Activated CD4-positive, CD25-positive, alpha-beta regulatory T cell (primary cell): ENCODE measurements around the gene ZNF423.

ENCODE experiments used
- DNase-seq, 4 experiments: peaks; one replicate each; lab custom pipeline; 2025; lab: John Stamatoyannopoulos, UW

ZNF423 gene

DNA sequence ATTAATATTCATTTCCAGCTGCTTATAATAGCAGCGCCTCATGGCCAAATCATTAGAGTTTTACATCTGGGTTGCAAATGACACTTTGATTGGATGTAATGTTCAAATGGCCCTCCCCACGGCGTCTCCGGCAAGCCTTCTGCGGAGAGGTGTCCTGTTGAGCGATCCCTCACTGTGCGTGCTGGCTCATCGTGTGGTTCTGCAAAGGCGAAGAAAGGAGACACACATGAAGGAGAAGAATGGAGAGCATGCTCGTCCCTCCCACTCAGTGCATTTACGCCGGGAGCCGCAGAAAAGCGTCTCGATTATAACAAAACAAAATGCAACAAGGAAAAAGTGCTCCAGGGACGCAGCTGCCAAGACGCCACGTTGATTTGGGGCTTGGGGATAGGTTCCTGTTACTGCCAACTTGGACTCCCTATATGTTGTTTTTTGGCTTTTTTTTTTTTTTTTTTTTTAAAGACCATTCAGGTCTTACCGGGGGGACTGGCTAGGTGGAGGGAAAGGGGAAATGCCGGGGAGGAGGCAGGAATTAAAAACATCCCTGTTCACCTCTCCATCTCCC is 364.7 kb downstream of the ZNF423 start:
- no peak for DNase-seq

DNA sequence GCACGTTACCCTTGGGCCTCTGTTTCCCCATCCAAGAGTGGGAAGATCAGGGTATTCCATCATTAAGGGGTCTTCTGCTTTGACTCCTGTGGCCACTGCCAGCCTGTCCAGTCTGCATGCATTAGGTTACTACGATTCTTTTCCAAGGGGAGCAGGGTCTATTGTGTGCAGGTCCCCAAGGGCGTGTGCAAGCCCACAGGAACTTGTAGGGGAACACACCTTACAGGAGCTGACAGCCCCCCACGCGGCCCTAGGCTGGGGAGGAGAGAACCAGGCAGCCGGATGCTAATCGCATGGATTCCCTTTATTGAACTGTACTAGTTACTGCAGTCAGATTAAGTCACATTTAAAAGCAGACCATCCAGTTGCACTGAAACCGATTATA is 365.6 kb downstream of the ZNF423 start:
- DNase-seq: no peak

DNA sequence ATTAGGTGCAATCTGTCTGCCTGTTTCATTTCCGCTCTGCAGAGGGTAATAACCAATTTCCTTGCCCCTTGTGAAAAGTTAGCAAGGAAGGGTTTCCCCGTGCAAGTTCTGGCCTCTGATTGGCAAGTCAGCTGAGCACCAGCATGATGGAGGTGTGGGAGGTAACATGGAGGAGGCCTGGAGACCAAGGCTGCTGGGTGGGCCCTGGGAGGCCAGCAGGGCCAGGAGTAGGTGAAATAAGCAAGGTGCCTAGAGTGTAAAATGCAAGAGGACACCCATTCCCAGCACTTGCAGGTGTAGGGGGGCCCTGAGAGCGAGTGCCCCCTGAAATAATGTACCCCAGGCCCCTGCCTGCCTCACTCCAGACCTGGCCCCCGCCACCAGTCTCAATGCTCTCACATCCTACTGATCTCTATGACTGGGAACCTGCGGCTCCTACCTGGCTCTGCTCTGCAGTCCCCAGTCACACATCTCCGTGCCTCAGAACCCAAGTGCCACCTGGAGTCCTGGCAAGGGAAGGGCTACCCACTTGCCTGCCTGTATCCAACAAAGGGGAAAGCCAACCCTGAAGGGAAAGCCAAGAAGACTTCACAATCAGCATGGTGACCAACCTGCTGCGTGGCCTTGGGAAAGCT is 366.1 kb downstream of the ZNF423 start:
- DNase-seq: no peak

DNA sequence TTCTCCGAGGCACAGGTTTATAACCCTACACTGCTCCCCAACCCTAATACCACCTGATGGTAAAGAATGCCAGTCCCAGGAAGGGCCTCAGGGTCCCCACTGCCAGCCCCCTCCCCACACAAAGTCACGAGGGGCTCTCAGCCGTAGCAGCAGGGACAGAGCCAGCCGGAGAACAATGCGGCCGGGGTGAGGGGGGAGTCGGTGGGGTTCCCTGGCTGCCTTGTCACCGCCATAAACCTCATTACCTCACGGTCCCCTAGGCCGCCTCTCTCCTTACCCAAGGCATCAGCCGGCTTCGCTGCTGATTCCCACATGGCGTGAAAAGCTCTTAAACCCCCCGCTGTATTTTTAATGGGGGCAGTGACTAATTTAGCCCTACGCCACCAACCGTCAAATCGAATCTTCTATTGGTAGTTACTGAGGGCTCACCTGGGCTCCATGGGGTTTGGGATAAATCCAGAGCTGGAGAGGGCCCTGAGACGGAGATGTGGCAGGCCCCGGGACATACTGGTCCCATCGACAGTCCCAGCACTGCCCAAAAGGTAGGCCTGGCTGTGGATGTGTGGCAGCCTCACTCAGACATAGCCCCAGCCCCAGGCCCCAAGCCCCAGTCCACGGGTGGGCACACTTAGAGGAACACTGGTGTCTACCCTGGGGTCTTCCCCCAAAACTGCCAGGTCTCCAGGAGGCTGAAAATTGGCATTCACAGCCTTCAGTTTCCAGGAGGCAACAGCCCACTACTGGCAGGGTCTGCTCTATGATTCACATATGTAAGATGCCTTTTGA is 367.0 kb downstream of the ZNF423 start:
- no peak for DNase-seq

DNA sequence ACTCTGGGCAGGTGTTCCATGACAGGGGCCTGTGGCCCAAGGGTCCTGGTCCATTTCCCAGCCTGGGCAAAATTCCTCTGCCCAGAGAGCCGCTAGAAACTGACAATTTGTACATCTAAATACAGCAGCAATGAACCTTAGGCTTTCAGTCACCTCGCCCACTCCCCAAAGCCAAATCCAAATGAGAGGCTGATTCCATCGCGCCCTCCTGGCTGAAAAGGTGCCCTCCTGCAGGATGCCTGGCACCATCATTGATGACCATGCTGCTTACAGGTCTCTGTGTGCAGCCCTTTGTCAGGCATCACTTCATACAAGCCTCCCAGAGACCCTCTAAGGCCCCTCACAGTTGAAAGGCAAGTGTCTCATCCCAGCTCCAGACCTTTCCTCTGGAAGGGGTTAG is 367.6 kb downstream of the ZNF423 start:
- no peak for DNase-seq

DNA sequence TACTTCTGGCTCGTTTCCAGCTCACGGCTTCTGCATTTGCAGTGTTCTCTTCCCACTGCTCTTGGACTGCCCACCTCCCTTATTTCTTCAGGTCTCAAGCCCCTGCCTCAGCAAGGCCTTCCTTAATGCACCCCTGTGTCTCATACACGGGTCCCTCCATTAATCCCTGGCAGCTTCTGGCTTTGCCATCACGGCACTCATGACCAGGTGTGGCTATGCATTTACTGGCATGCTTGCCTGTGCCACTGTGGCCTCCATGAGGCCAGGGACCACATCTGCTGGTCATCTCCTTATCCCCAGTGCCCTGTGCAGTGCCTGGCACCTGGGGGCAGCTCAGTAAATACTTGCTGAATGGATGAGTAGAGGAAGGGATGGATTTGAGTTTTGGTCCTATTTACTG is 368.2 kb downstream of the ZNF423 start:
- no peak for DNase-seq

DNA sequence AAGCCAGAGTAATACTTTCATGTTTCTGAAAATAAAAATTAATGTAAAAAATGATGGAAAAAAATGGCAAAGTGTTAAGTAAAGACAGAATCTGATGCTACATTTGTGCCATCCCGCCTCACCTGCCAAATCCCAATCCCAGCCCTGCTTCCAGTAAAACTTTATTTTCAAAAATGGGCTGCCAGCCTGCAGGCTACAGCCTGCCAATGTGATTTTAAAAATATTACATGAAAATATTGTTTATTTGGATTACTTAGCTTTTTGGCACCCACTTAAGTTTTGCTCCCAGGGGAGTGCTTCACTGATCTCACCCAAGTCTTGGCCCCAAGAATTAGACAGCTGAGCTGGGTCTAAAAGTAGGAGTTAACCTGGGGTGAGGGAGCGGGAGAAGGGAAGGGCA is 369.5 kb downstream of the ZNF423 start:
- DNase-seq: no peak

DNA sequence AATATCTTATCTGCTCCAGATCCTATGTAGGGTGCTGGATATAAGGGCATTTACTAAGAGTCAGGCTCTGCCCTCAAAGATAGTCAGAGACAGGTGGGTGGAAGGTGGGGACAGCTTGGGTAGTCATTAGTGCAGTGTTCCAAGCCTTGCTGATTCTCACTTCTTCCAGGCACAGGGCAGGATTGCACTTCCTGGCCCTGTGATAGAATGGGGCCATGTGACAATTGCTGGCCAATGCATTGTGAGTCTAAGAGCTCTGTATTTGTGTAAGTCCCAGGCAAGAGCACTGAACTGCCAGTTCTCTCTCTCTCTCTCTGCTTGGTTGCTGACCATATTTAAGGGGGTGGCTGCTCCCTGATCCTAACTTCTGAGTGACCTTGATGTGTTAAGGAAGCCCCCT is 370.2 kb downstream of the ZNF423 start:
- DNase-seq: no peak

DNA sequence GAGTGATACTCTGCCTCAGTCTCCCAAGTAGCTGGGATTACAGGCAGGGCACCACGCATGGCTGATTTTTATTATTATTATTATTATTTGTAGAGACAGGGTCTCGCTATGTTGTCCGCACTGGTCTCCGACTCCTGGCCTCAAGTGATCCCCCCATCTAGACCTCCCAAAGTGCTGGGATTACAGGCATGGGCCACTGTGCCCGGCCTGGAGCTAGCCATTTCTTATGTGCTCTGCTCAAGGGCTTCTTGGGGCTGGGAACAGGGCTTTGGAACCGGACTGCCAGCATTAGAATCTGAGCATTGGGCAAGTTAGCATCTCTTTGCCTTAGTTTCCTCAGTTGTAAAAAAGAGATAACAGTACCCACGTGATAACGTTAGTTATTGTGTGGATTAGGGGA is 371.0 kb downstream of the ZNF423 start:
- no peak for DNase-seq

DNA sequence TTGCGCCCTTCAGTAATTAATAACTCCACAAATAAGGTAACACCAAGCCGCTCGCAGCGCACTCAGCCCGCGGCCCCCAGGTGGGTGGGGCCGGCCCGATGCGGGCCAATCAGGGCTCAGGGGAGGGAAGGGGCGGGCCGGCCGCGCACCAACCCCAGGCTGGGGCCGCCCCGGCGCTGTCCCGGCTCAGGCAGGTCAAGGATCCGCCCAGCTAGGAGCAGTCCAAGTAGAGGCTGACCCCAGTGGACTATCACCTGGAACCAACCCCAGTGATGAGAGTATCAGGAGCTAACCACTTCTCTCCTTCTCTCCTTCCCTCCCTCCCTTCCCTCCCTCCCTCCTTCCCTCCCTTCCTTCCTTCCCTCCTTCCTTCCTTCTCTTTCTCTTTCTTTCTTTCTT is 371.5 kb downstream of the ZNF423 start:
- DNase-seq: no peak

DNA sequence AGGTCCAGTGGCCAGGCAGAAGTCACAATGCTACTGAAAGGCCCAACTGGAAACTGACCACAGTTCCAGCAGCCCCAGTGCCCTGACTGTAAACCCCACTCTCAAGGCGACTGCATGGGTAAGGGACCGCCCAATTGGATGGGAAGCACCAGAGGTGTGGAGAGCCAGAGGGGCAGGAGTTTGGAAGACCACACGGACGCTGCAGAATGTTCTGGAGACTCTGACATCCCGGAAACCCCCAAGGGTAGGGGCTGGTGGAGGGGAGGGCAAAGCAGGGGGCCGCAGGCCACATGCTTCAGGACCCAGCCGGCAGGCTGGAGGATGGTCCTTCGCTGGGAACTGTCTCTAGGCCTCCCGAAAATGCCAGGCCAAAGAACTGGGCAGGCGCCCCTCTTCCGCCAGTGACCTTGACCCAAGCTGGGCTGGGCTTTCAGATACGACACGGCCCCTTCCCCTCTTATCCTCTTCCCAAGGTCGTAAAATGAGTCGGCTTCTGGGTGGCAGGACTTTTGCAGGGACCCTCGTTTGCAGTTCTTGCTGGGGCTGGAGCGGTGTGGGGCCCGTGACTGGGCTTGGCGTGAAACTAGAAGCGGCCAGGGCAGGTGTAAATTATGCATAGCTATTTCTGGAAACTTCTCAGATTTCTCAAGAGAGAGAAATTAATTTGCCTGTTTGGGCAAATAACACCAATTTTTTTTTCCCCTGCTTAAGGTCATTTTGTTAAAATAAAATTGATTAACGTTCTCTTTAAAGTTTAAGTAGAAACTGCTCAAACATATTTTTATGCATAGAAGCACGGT is 372.1 kb downstream of the ZNF423 start:
- DNase-seq: no peak

DNA sequence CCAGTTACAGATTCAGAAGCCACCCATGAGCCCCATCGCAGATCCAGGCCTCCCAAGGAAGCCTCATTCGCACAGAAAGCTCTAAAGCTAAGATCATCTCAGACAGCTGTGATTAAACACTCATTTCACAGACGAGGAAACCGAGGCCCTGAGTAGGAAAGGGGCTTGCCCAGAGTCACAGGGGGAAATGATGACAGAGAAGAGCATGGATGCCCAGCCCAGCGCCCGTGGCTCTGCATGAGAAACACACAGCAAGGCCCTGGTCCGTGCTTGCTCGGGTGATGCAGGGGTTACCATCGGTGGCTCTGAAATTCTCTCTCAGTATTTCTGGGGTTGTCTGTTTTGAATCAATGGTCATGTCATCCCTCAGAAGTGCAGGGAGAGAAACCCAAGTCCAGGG is 372.7 kb downstream of the ZNF423 start:
- DNase-seq: no peak

DNA sequence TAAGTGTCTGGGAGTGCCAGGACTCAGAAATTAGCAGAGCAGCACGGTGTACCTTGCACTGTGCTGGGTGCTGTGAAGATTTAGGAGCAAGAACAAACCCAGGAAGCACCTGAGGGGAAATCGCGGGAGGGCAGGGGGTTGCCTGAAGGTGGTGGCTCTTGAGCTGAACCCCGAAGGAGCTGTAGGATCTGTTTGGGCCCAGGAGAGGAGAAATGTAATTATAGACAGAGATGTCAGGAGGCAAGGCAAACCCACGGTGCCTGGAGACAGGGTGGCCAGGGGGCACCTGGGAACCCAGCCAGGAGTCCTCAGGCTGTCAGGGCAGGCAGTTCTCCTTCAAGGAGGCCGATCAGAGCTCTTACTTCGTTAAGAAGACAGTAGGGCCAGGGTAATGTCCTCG is 373.2 kb downstream of the ZNF423 start:
- DNase-seq: no peak

DNA sequence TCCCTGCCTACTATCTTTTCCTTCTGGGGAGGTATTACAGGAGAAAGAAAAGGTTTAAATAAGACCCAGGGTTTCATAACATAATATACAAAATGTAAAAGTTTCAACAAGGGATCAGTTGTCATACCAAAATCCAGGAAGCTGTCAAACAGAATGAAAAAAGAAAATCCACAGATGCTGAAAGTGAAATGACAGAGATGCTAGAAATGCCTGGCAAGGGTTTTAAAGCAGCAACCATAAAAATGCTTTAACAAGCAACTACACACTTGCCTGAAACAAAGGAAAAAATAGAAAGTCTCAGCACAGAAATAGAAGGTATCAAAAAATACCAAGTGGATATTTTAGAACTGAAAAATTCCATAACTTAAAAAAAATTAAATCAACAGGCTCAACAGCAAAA is 377.3 kb downstream of the ZNF423 start:
- no peak for DNase-seq

DNA sequence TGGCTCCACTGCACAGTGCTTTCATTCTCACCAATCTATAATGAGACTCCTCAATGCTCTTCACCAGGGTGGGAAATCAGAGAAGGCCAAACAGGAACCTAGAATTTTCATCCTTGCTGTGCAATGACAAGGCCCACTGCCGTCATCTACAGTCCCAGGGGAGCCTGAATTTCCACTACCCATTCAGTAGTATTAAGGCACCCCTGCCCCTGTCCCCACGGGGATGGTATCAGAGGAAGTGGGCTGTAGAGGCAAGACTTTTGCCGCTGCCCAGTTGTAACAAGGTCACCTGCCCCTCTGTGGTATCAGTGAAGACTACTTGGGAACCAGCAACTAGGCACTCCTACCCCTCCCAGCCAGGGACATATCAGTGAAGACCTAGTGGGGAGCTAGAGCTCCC is 377.8 kb downstream of the ZNF423 start:
- no peak for DNase-seq

DNA sequence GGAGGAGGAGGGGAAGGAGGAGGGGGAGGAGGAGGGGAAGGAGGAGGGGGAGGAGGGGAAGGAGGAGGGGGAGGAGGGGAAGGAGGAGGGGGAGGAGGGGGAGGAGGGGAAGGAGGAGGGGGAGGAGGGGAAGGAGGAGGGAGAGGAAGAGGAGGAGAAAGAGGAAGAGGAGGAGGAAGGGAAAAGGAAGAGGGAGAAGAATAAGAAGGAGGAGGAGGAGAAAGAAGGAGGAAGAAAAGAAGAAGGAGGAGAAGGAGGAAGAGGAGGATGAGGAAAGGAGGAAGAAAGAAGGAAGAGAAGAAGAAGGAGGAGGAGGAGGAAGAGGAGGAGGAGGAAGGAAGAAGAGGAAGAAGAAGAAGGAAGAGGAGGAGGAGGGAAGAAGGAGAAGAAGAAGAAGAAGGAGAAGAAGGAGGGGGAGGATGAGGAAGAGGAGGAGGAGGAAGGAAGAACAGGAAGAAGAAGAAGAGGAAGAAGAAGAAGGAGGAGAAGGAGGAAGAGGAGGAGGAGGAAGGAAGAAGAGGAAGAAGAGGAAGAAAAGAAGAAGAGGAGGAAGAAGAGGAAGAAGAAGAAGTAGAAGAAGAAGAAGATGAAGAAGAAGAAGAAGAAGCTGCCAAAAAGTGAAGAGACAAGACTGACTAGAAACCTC is 378.5 kb downstream of the ZNF423 start:
- DNase-seq: no peak

DNA sequence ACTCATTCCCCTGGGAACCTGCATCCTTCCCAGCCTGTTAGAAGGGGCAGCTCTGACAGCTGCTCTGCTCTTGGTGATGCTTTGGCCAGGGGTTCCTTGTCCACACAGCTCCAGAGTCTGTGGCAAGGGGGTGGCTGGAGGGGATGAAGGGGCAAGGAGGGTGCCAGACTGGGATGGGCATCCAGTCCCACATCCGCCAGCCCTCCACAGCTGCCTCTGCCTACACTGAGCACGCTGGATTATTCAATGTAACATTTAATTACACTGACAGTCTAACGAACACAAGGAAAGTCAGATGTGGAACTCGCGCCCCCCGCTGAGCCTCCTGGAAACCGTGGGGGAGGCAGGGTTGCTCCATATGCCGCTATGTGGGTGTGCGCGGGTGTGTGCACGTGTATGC is 381.2 kb downstream of the ZNF423 start:
- no peak for DNase-seq

DNA sequence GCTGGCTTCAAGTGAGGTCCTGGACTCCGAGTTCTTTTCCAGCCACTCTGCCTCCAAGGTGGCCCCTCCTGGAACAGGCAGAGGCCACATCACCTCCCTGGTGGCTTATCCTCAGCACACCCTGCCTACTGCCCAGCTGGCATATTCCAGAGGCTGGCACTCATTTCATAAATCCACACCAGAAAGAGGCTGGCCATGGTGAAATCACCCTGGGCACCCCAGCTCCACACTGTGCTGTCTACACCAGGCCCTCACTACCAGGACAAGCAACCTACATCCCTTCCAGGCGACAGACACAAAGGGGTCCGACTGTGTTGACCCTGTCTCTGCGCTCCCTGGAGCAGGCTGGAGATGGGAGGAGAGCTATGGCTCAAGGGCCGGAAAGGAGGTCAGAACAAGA is 382.1 kb downstream of the ZNF423 start:
- no peak for DNase-seq

DNA sequence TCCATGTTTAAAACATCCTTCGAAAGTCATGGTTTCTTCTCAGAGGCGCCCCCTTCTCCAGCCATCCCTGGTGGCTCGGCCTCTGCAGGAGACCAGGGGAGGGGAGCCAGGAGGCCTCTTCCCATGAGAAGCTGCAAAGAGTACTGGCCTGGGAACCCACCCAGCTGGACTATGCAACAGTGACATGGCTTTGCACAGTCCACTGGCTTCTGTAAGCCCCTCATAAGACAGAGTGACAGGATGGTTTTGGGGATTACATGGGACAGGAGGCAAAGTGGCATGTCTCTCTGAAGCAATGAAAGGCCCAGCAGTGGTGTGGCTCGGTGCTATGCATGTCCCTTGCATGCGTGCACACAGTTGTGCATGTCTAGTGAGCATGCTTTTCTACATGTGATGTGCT is 382.8 kb downstream of the ZNF423 start:
- DNase-seq: no peak

DNA sequence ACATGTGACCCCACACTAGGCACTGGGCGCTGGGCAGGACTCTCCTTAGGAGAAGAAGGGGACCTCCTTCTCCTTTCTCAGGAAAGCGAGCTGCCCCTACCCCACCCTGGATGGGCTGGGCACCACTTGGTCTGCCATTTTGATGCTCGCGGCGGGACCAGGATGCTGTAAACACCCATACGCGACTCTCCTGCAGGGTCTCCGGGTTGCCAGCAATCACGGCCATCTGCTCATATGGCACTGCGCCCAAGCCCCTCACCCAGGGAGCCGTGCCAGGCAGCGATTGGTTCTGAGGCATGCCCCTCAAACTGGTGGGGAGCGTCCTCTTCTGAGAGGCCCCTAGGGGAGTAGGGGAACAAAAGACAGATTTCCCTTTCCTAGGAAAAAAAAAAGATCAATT is 383.3 kb downstream of the ZNF423 start:
- DNase-seq: no peak

DNA sequence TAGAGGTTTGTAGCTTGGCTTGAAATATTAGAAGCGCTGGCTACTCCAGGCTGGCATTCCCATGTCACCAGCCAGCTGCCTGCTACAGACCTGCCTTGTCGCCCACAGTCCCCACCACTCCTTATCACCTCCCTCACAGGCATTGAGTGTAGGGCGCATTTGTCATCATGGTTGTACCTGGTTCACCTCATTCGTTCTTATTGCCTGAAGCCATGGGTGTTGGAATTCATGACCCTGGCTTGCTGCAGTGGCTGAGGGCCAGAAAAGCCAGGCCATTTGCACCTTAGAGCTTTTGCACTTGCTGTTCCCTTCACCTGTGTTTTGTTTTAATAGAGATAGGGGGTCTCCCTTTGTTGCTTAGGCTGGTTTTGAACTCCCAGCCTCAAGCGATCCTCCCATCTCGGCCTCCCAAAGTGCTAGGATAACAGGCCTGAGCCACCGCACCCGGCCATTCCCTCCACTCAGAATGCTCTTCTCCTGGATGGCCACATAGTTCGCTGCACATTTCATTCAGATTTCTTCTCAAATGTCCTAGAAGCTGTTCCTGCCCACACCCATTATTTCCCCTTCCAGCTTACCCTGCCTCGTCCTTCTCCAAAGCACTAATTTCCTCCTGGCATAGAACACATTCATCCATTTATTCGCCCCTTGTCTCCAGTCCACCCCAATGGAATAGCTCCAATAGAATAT is 384.7 kb downstream of the ZNF423 start:
- no peak for DNase-seq

DNA sequence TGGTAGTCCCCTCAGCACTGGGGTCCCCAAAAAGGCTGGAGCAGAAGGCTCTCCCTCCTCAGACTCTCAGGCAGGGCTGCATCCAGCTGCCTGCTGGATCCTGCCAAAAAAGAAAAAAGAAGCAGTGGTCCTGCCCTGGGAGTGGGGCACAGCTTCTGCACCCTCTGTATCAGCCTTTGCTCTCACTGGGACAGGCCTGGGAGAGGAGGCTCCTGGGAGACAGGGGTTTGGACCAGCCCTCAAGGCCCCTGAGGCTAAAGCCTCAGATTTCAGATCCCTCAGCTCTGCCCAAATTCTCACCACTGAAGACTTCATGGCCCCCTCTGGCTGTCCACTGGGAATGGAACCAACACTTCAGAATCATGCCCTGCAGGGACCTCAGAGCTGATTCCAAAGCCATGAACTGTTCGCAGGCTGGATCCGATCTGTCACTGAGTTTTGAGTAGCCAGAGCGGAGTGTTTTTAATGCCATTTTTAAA is 385.4 kb downstream of the ZNF423 start:
- DNase-seq: no peak
